ENCODE measurements around the gene FGD3.

Gene FGD3

DNA sequence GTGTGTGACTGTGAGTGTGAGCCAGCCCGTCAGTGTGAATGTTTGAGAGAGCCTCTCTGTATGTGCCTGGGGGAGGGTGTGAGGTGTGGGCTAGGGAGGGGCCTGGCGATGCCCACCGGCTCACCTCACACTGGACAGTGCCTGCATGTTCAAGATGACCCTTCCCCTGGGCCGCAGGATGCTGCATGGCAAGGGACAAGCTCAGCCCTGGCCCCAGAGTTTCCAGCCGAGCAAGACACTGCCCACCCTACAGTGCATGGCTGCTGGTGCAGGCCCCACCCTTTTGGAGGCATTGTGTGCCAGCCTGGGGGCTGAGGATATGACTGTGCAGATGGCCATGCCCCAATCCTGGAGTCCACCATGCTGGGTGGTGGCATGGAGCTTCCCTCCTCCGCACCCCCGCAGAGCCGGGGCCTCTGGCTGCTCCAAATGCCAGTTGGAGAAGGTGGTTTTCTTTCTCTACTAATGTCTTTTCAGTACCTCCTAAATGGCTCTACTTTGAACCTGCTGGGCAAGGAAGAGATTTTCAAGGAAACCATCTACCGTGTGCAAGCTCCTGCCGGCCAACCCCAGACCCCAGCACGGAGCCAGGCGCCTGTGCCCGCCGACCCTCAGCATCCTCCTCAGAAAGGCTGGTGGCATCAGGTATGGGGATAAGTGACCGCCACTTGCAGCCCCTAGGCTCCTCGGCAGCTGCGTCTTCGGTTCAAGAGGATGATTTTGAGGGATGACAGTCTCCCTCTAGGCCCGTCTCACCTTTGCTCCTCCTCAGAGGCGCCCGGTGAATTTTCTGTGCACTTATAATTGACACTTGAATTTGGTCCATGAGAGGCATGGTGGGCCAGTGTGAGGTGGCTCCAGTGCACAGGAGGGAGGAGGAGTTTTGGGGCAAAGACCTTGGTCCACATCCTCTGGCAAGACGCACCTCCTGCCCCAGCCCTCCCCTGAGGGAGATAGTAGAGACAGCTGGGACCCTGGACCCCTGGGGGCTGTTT is 27.7 kb downstream of the FGD3 start:
- Histone ChIP-seq H3K4me3 (no peak overlapping the region), H3K9me3 (no peaks in the 10 kb centered on the region), H3K4me1 (no peaks in the 10 kb centered on the region), H3K27me3 (peaks cover 0 to 11% of the 10 kb centered on the region in 2 donors), H3K36me3 (no peaks in the 10 kb centered on the region), H3K27ac (no peak overlapping the region)
- intact Hi-C loops (cut with DNase I; ENCODE audit: low total_unique reads): no loop called here
- TF ChIP-seq, protein P1, sequence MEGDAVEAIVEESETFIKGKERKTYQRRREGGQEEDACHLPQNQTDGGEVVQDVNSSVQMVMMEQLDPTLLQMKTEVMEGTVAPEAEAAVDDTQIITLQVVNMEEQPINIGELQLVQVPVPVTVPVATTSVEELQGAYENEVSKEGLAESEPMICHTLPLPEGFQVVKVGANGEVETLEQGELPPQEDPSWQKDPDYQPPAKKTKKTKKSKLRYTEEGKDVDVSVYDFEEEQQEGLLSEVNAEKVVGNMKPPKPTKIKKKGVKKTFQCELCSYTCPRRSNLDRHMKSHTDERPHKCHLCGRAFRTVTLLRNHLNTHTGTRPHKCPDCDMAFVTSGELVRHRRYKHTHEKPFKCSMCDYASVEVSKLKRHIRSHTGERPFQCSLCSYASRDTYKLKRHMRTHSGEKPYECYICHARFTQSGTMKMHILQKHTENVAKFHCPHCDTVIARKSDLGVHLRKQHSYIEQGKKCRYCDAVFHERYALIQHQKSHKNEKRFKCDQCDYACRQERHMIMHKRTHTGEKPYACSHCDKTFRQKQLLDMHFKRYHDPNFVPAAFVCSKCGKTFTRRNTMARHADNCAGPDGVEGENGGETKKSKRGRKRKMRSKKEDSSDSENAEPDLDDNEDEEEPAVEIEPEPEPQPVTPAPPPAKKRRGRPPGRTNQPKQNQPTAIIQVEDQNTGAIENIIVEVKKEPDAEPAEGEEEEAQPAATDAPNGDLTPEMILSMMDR (IDR thresholded peaks at IDR 0.05): no peak
- peak in 1 of 2 donors; percentile 49 for DNase-seq

DNA sequence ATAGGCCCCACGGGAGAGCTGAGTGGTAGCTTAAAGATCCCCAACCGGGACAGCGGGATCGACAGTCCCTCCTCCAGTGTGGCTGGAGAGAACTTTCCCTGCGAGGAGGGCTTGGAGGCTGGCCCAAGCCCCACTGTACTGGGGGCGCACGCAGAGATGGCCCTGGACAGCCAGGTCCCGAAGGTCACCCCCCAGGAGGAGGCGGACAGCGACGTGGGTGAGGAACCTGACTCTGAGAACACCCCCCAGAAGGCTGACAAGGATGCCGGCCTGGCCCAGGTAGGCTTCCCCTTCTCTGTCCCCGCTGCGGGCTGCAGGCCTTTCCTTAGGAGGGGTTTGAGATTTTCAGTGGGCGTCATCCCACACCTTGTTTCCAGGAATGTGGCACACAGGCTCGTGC is 29.1 kb downstream of the FGD3 start:
- Histone ChIP-seq H3K9me3 (no peaks in the 10 kb centered on the region), H3K36me3 (no peaks in the 10 kb centered on the region), H3K27ac (no peak overlapping the region), H3K27me3 (peaks cover 0 to 11% of the 10 kb centered on the region in 2 donors), H3K4me3 (no peak overlapping the region), H3K4me1 (no peaks in the 10 kb centered on the region)
- intact Hi-C loops (cut with DNase I; ENCODE audit: low total_unique reads): no loop called here
- peak in 1 of 2 donors; percentile 35 for DNase-seq
- TF ChIP-seq, protein P1 (IDR thresholded peaks at IDR 0.05): no peak

DNA sequence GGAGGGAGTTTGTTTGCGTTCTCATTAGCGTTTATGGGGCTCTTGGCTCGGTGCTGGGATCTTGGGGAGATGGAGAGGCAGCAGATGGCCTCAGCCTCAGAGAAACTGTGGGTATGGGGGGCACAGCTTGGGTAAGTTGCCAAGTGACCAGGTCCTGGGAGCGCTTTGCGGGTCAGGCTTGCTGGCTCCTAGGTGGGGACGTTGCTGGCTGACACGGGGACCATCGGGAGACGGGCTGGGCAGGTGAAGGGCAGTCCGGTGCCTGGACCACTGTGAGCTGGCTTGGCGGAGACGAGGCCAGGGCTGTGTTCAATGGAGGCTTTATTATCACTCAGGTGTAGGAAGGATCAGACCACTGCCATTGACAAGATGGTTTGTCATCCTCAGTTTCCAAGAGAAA is 30.0 kb downstream of the FGD3 start:
- no peak overlapping the region for H3K27ac ChIP-seq
- intact Hi-C loops (cut with DNase I; ENCODE audit: low total_unique reads): no loop called here
- DNase-seq: peak in 1 of 2 donors; percentile 45

DNA sequence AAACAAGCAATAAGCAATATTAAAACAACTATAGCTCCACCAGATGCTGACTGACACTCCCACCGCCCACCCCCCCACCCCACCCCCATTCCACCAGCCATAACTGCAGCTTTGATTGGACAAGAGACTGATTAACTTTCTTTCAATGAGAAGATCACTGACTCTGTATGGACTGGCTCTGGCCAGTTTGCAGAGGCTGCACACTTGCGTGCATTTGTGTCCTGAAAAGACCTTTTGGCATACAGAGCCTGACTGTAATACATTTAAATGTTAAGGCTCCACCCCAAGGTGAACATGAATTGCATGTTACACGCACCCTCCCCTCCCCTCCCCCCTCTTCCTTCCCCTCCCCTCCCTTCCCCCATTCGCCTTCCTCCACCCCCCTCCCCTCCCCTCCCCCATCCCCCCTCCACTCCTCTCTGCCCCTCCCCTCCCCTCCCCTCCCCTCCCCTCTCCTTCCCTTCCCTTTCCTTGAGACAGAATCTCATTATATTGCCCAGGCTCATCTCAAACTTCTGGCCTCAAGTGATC is 31.1 kb downstream of the FGD3 start:
- no peaks in the 10 kb centered on the region for H3K9me3 ChIP-seq
- TF ChIP-seq, protein P1 (IDR thresholded peaks at IDR 0.05): no peak
- DNase-seq: no peak
- no peak overlapping the region for H3K4me3 ChIP-seq
- peaks cover 0 to 11% of the 10 kb centered on the region in 2 donors for H3K27me3 ChIP-seq
- H3K27ac ChIP-seq: no peak overlapping the region
- H3K4me1 ChIP-seq: no peaks in the 10 kb centered on the region
- H3K36me3 ChIP-seq: no peaks in the 10 kb centered on the region
- intact Hi-C loops (cut with DNase I; ENCODE audit: low total_unique reads): no loop called here

More for the DNA sequence above, 30.0 kb downstream of the FGD3 start:
- Histone ChIP-seq H3K9me3 (no peaks in the 10 kb centered on the region), H3K36me3 (no peaks in the 10 kb centered on the region), H3K4me1 (no peaks in the 10 kb centered on the region), H3K4me3 (no peak overlapping the region), H3K27me3 (peaks cover 0 to 11% of the 10 kb centered on the region in 2 donors)
- TF ChIP-seq, protein P1 (IDR thresholded peaks at IDR 0.05): no peak

DNA sequence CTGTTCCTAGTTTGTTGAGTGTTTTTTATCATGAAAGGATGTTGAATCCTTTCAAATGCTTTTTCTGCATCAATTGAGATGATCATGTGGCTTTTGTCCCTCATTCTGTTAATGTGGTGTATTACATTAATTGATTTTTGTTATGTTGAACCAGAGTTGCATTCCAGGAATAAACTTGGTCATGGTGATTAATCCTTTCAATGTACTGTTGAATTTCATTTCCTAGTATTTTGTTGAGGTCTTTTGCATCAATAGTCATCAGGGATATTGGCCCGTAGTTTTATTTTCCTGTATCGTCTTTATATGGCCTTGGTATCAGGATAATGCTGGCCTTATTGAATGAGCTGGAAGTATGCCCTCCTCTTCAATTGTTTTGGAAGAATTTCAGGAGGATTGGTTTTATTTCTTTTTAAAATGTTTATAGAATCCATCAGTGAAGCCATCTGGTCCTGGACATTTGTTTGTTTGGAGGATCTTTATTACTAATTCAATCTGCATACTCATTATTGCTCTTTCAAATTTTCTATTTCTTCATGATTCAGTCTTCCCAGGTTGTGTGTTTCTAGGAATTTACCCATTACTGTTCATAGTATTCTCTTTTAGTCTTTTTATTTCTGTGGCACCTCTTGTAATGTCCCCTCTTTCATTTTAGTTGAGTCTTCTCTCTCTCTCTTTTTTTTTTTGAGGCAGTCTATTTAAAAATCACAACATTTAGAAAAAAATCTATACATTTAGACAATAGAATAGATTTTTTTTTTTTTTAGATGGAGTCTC is 32.1 kb downstream of the FGD3 start:
- TF ChIP-seq, protein P1 (IDR thresholded peaks at IDR 0.05): no peak
- Histone ChIP-seq H3K4me1 (no peaks in the 10 kb centered on the region), H3K36me3 (no peaks in the 10 kb centered on the region), H3K4me3 (no peak overlapping the region), H3K9me3 (no peaks in the 10 kb centered on the region), H3K27me3 (peaks cover 0 to 11% of the 10 kb centered on the region in 2 donors), H3K27ac (no peak overlapping the region)
- intact Hi-C loops (cut with DNase I; ENCODE audit: low total_unique reads): no loop called here
- DNase-seq: no peak
